Natural killer cell (primary cell): ENCODE results near the gene DPP3. TPM values are rescaled to one million over a fixed set of nuclear protein-coding genes. Genes with fewer than 3 reads are reported as not detected.

ENCODE experiments used
- ATAC-seq, 3 donors: fragments of 150-1000 bp in 2 of 3; fragments of 200-7000 bp in 1 of 3; cut with Tn5 transposase; 1 replicate in 1 of 3; 2 replicates in 2 of 3; pipeline ENCODE4 v1.10.0; 2021; ENCODE audit warnings: mild to moderate bottlenecking in 2 of 3, moderate library complexity in 2 of 3
- DNase-seq, 2 donors: peaks; one replicate each; pipeline versions ENCODE4 v3.0.0 to v3.0.0-alpha.2; 2013 to 2021; ENCODE audit warnings: mixed read lengths in 1 of 2
- H3K27ac ChIP-seq: one replicate; pipeline ENCODE4 v1.5.1; 2013; ENCODE audit warnings: mild to moderate bottlenecking, low read length
- H3K27me3 ChIP-seq: one replicate; pipeline ENCODE4 v1.6.1; 2013; ENCODE audit warnings: low read length; ENCODE audit not compliant: control insufficient read depth, insufficient read depth
- H3K36me3 ChIP-seq: one replicate; pipeline ENCODE4 v1.6.1; 2013; ENCODE audit warnings: low read length; ENCODE audit not compliant: control insufficient read depth, insufficient read depth
- H3K4me1 ChIP-seq: one replicate; pipeline ENCODE4 v1.6.1; 2013; ENCODE audit warnings: low read length; ENCODE audit not compliant: control insufficient read depth, insufficient read depth
- H3K4me3 ChIP-seq: one replicate; pipeline ENCODE4 v1.5.1; 2013; ENCODE audit warnings: low read length
- H3K9me3 ChIP-seq: one replicate; pipeline ENCODE4 v1.6.1; 2013; ENCODE audit warnings: low read length; ENCODE audit not compliant: control insufficient read depth, insufficient read depth
- H3K27ac Mint-ChIP-seq, 2 donors: one replicate each; pipeline ENCODE4 v1.8.0; 2022; ENCODE audit warnings: mild to moderate bottlenecking in 2 of 2, mixed read lengths in 2 of 2, moderate library complexity in 1 of 2
- H3K27me3 Mint-ChIP-seq, 2 donors: one replicate each; pipeline ENCODE4 v1.8.0; 2022; ENCODE audit warnings: low read depth in 2 of 2, mixed read lengths in 2 of 2
- H3K36me3 Mint-ChIP-seq: one replicate; pipeline ENCODE4 v1.8.0; 2022; ENCODE audit warnings: mixed read lengths
- H3K4me1 Mint-ChIP-seq, 2 donors: one replicate each; pipeline ENCODE4 v1.8.0; 2022; ENCODE audit warnings: mixed read lengths in 2 of 2
- H3K4me3 Mint-ChIP-seq: one replicate; pipeline ENCODE4 v1.8.0; 2022; ENCODE audit warnings: mild to moderate bottlenecking, moderate library complexity, mixed read lengths
- H3K9me3 Mint-ChIP-seq, 2 donors: one replicate each; pipeline ENCODE4 v1.8.0; 2022; ENCODE audit warnings: mixed read lengths in 2 of 2
- WGBS: methylation state at CpG from one replicate; pipeline ENCODE4 v1.1.7; 2013; ENCODE audit warnings: missing lambda C conversion rate; ENCODE audit not compliant: insufficient coverage; 5-methylcytosine and 5-hydroxymethylcytosine counted together
- intact Hi-C: fragments of 100-400 bp; cut with micrococcal nuclease; formaldehyde crosslinking; loops from one replicate; pipeline ENCODE4 v1.14.2; 2022
- total RNA-seq, 4 donors: library from RNA; stranded (reverse); fragments of 120-200 nt in 1 of 4; gene quantifications; one replicate each; pipeline versions ENCODE4 v1.2.3 to v1.2.4, GENCODE V29; 2013 to 2022
- TF ChIP-seq, protein P1 (sequence below): fragments of 200-600 bp; IDR thresholded peaks from one replicate; pipeline ENCODE4 v1.8.0; 2022; ENCODE audit warnings: antibody characterized with exemption

Gene DPP3
- total RNA-seq, 3 donors from 2014 or later (not counting 1 experiment from before 2014, with no cell fraction given): 37.4 to 42.9 (median 38.6) TPM

DNA sequence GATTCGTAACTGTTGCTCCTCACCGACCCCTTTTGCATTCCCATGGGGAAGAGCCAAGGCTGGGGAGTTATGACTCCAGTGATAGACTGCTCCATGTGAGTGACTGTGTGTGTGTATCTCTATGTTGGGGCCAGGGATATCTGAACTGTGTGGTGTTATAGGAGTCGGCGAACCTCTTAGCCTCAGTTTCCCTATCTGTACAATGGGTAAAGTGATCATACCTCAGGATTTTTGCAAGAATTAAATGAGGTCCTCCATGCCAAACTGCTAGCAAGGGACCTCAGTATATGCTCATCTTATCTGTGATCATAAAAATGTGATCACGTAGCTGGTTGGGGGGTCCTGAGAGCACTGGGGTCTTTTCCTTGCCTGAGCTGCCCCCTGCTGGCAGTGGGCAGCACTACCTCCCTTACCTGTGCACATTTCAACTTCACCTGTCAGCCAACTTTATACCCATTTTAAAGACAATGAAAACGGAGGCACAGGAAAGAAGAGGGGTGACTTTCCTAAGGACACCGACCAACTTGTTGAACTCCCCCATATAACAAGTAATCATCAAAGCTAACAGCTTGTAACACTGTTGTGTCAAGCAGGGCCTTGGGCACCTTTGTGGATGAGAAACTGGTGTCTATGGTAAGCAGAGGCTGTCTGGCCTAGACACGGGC, 1.4 kb upstream of the DPP3 start:
- Mint-ChIP-seq H3K27me3 (no peaks in the 10 kb centered on the region), H3K27ac (peak overlapping the region; percentile 87 to 91), H3K4me1 (peaks cover 13 to 42% of the 10 kb centered on the region in 2 donors), H3K4me3 (peak overlapping the region; percentile 92), H3K9me3 (no peaks in the 10 kb centered on the region), H3K36me3 (no peaks in the 10 kb centered on the region)
- DNase-seq: peak in 1 of 2 donors; percentile 67
- no peak for ATAC-seq
- 75% methylated on average over 7 of the region's 8 CpGs for WGBS
- Histone ChIP-seq H3K4me1 (peaks cover 21% of the 10 kb centered on the region), H3K27me3 (no peaks in the 10 kb centered on the region), H3K36me3 (peaks cover 5% of the 10 kb centered on the region), H3K4me3 (peak overlapping the region; percentile 89), H3K9me3 (no peaks in the 10 kb centered on the region), H3K27ac (peak overlapping the region; percentile 82)
- TF ChIP-seq, protein P1, sequence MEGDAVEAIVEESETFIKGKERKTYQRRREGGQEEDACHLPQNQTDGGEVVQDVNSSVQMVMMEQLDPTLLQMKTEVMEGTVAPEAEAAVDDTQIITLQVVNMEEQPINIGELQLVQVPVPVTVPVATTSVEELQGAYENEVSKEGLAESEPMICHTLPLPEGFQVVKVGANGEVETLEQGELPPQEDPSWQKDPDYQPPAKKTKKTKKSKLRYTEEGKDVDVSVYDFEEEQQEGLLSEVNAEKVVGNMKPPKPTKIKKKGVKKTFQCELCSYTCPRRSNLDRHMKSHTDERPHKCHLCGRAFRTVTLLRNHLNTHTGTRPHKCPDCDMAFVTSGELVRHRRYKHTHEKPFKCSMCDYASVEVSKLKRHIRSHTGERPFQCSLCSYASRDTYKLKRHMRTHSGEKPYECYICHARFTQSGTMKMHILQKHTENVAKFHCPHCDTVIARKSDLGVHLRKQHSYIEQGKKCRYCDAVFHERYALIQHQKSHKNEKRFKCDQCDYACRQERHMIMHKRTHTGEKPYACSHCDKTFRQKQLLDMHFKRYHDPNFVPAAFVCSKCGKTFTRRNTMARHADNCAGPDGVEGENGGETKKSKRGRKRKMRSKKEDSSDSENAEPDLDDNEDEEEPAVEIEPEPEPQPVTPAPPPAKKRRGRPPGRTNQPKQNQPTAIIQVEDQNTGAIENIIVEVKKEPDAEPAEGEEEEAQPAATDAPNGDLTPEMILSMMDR: peak; percentile 68
- intact Hi-C loops: loop anchor here (1.0 kb wide), 1 partner anchor 71 kb away; no protein-coding TSS in a partner anchor

GRCh38 chr11:66479394-66480116, 679 bp upstream of the DPP3 start:
- TF ChIP-seq, protein P1: no peak
- no peaks in the 10 kb centered on the region for H3K27me3 Mint-ChIP-seq
- H3K36me3 ChIP-seq: peaks cover 5% of the 10 kb centered on the region
- 5% methylated on average over 34 of the region's 34 CpGs for WGBS
- peak overlapping the region; percentile 87 to 91 for H3K27ac Mint-ChIP-seq
- H3K27ac ChIP-seq: peak overlapping the region; percentile 82
- no peak for DNase-seq
- H3K4me3 Mint-ChIP-seq: peak overlapping the region; percentile 92
- peaks cover 13 to 42% of the 10 kb centered on the region in 2 donors for H3K4me1 Mint-ChIP-seq
- peaks cover 21% of the 10 kb centered on the region for H3K4me1 ChIP-seq
- H3K27me3 ChIP-seq: no peaks in the 10 kb centered on the region
- no peaks in the 10 kb centered on the region for H3K36me3 Mint-ChIP-seq
- H3K9me3 ChIP-seq: no peaks in the 10 kb centered on the region
- peak overlapping the region; percentile 89 for H3K4me3 ChIP-seq
- no peak for ATAC-seq
- intact Hi-C loops: loop anchor here (1.0 to 2.0 kb wide), 3 partner anchors 13 to 71 kb away; partner anchors contain the start of genes MRPL11 and PELI3
- H3K9me3 Mint-ChIP-seq: no peaks in the 10 kb centered on the region

GRCh38 chr11:66484806-66485380, 4.7 kb downstream of the DPP3 start:
- no peaks in the 10 kb centered on the region for H3K36me3 Mint-ChIP-seq
- no peaks in the 10 kb centered on the region for H3K9me3 ChIP-seq
- DNase-seq: no peak
- TF ChIP-seq, protein P1: no peak
- no peaks in the 10 kb centered on the region for H3K9me3 Mint-ChIP-seq
- peaks cover under 1 to 16% of the 10 kb centered on the region in 2 donors for H3K4me1 Mint-ChIP-seq
- H3K27ac ChIP-seq: no peak overlapping the region
- no peak overlapping the region for H3K4me3 ChIP-seq
- H3K4me3 Mint-ChIP-seq: no peak overlapping the region
- WGBS: 90% methylated on average over 7 of the region's 7 CpGs
- no peak overlapping the region for H3K27ac Mint-ChIP-seq
- H3K27me3 ChIP-seq: no peaks in the 10 kb centered on the region
- H3K27me3 Mint-ChIP-seq: no peaks in the 10 kb centered on the region
- peaks cover 9% of the 10 kb centered on the region for H3K4me1 ChIP-seq
- intact Hi-C loops: no loop called here
- no peak for ATAC-seq
- peaks cover 24% of the 10 kb centered on the region for H3K36me3 ChIP-seq
